Motor neuron (in vitro differentiated cells): ENCODE data around the gene FYN. TPM values are rescaled to one million over a fixed set of nuclear protein-coding genes. Genes with fewer than 3 reads are reported as not detected.
A peak's percentile ranks its signal among the peaks of the same experiment; 100 is the strongest.
"Not testable (repeated sequence)": the region's sequence is repeated elsewhere in the genome, so short reads cannot be mapped to it uniquely, and the experiment has no call there.

Experiments used
- ATAC-seq, 8 experiments: fragments of 200-7000 bp; cut with Tn5 transposase; replicated peaks in 6 of 8; 2 replicates each; pipeline ENCODE4 v1.8.0; 2021; ENCODE audit warnings: mild to moderate bottlenecking in 8 of 8, moderate library complexity in 8 of 8
- H3K27ac ChIP-seq, 2 donors: fragments of 250-450 bp; sonication (Bioruptor Pico); 2 replicates each; pipeline ENCODE4 v1.9.0; 2021; ENCODE audit warnings: antibody characterized with exemption in 2 of 2, mild to moderate bottlenecking in 2 of 2, moderate library complexity in 1 of 2
- H3K4me1 ChIP-seq, 2 donors: fragments of 250-450 bp; sonication (Bioruptor Pico); replicated peaks in 1 of 2; 2 replicates each; pipeline ENCODE4 v1.6.1; 2021; ENCODE audit warnings: antibody characterized with exemption in 2 of 2, mild to moderate bottlenecking in 2 of 2, moderate library complexity in 1 of 2
- H3K4me3 ChIP-seq, 5 donors: fragments of 250-450 bp; sonication (Bioruptor Pico); 2 replicates each; pipeline ENCODE4 v1.9.0; 2021; ENCODE audit warnings: antibody characterized with exemption in 5 of 5, mild to moderate bottlenecking in 5 of 5, moderate library complexity in 4 of 5
- WGBS, 10 experiments: fragments of 450-650 bp; shearing (Covaris generic); methylation state at CpG; one replicate each; pipeline ENCODE4 v1.0.0; 2022; 5-methylcytosine and 5-hydroxymethylcytosine counted together
- in situ Hi-C, 9 experiments: fragments of 400-800 bp; cut with MboI; loops; one replicate each; pipeline ENCODE4 v1.15.0; 2021; ENCODE audit warnings: low sequenced_read_pairs in 9 of 9, low pct_unique_long_range_greater_than_20kb in 2 of 9; ENCODE audit not compliant: unreplicated experiment in 9 of 9
- total RNA-seq, 8 experiments: library from RNA; unstranded; fragments of 300-600 nt; gene quantifications; 2 replicates each; pipeline versions ENCODE4 v1.2.3 to v1.2.4, GENCODE V29; 2022

FYN gene
- total RNA-seq, 8 experiments from 2014 or later = 4.9 to 237 (median 111) TPM

DNA sequence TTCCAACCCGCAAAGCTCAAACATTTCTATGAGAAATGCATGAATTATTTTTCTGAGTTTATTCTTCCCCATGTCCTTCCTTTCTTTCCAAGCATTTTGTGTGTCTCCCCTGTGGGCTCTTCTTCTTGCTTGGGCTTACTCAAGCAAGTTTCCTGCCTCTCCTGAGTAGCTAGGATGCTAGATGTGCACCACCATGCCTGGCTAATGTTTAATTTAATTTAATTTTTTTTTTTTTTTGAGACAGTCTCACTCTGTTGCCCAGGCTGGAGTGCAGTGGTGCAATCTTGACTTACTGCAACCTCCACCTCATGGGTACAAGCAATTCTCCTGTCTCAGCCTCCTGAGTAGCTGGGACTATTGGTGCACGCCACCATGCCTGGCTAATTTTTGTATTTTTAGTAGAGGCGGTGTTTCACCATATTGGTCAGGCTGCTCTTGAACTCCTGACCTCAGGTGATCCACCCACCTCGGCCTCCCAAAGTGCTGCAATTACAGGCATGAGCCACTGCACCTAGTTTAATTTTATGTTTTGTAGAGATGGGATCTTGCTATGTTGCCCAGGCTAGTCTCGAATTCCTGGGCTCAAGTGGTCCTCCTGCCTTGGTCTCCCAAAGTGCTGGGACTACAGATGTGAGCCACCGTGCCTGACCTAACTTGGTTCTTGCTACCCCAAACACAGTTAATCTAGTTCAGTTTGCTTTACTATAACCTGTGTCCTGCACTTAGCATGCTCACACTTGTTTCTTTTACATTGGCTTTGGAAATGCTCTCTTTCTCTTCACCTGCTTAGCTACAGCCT lies 192.2 kb downstream of the FYN start:
- not testable (repeated sequence) for ATAC-seq, H3K27ac ChIP-seq, H3K4me3 ChIP-seq
- H3K4me1 ChIP-seq = peaks cover 21 to 26% of the 10 kb centered on the region in 2 donors
- WGBS, 10 experiments = 67 to 100% (median 100%) methylated on average over 1 to 6 of the region's 6 CpGs; no CpG with 5 or more reads in 1 of the 10 experiments
- in situ Hi-C loops = loop anchor here in 1 of 9 experiments (25.0 kb wide), 1 partner anchor 194 kb away; the partner anchor contains the start of gene REV3L

DNA sequence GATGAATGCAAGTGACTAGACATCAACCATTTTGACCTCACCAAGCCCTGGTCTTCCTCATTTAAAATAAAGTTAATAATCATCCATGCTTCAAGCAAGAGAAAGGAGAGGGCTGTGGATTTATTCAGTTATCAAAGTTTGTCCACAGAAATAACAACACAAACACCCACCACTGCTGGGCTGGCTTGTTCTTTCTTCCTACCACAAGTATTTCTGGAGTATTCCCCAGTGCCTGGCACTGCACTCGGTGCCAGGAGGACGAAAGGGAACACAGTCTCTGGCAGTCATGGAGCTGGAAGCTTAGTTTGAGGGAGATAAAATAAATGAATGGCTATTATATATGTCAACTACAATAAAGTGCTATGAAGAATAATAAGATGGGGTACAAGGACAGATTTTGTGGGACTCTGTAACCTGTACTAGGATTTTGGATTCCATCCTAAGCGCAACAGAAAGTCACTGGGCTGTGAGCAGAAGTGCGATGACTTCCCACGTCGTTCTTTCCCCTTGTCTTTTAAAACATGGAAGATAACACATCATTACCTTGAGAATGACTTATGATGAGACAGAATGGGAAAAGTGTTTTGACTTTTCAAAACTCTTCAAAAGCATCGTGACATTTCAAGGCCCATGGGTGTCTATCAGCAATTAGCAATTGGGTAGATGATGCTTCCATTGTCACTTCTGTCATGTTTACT lies 193.1 kb downstream of the FYN start:
- Histone ChIP-seq H3K4me1 (peaks cover 13 to 18% of the 10 kb centered on the region in 2 donors), H3K4me3 (no peak overlapping the region), H3K27ac (no peak overlapping the region)
- in situ Hi-C loops = loop anchor here in 1 of 9 experiments (25.0 kb wide), 1 partner anchor 193 kb away; the partner anchor contains the start of gene REV3L
- no peak for ATAC-seq
- WGBS, 10 experiments = 72 to 100% (median 99%) methylated on average over 1 to 7 of the region's 7 CpGs; no CpG with 5 or more reads in 2 of the 10 experiments

DNA sequence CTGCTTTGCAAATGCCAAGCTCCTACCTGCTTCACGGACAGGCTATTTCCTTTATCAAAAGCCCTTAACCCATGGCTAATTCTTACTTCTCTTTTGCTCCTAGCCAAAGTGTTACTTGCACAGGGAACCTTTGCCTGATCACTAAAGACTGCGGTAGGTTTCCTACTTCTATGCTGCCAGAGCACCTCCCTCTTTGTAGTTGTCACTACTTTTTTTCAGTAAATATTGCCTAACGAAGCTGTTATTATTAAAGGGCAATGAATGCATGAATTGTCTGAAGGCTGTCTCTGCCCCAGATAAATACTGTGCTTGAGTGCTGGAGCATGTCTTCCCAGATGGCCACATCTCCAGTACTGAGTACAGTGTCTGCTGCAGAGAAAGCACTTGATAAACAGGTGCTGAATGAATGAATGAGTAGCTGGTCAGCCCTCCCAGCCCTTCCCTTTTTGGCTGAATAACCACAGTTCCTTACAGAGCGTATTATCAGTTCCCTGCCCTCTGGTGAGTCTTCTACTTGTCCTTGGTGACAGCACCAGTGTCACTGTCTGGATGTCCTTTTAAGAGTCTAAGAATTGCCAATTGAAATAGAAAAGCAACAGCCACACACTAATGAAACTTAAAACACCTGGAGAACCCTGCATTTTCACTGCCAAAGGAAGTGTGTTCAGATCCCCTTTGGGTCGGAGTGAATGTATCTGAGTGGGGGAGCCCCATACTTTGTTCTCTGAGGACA lies 194.0 kb downstream of the FYN start:
- WGBS, 10 experiments = 70 to 90% (median 80%) methylated on average over 1 to 5 of the region's 5 CpGs
- Histone ChIP-seq H3K4me3 (no peak overlapping the region), H3K27ac (no peak overlapping the region), H3K4me1 (peaks cover 11 to 13% of the 10 kb centered on the region in 2 donors)
- in situ Hi-C loops = loop anchor here in 1 of 9 experiments (25.0 kb wide), 1 partner anchor 192 kb away; the partner anchor contains the start of gene REV3L
- ATAC-seq = no peak

DNA sequence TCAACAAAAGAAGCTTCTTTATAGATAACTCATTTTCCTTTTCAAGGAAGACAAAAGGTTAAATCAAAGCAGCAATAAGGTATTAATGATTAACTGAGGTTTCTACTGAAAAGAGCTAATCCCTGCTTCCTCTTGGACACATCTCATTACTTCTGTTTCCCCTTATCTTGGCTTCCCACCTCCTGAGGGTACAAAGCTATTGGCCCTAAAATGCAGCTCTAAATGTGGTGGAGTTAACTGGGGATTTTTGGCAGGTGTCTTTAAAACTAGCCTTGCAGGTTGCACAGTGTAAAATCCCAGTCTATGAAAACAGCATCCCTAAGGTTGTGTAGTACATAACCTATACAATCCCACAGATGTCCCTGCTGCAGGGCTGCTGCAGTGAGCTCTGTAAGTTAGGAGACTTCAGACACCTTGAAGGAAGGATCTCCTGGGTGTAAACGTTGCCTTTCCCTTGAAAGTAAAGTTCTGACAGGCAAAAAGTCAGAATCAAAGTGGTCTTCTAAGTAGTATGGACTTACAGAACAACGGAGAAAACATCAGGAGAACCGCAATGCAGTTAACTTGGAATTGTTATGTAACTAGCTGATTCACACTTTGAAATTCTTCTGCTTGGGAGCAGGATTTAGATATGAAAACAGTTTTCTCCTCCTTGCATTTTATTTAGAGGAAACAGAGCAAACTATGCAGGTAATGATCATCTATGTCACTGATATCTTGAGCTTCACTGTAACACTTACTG lies 195.8 kb downstream of the FYN start:
- peaks cover 29 to 30% of the 10 kb centered on the region in 2 donors for H3K4me1 ChIP-seq
- no peak overlapping the region for H3K27ac ChIP-seq
- no peak overlapping the region for H3K4me3 ChIP-seq
- ATAC-seq = no peak
- WGBS, 10 experiments = 0 to 92% (median 14%) methylated on average over 1 to 3 of the region's 3 CpGs; no CpG with 5 or more reads in 4 of the 10 experiments
- in situ Hi-C loops = loop anchor here in 1 of 9 experiments (25.0 kb wide), 1 partner anchor 190 kb away; the partner anchor contains the start of gene REV3L

DNA sequence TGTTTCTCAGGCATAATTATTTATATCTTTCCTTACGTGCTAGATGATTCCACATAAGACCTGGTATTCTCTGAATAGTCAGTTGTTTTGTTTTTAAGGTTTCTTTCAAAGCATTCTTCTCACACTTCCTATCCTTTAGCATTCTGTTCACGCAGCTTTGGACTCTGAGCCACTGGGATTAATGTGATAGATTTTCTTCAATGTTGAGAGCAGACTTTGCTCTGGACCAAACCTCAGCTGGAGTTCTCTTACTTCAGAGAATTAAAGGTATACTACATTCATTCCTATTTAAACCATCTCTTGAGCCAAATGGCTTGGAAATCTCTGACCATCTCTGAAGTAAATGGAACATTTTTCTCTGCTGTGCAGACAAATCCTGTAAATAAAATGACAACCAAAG lies 196.9 kb downstream of the FYN start:
- peaks cover 32% of the 10 kb centered on the region in 2 donors for H3K4me1 ChIP-seq
- no peak overlapping the region for H3K27ac ChIP-seq
- H3K4me3 ChIP-seq = no peak overlapping the region
- in situ Hi-C loops = loop anchor here in 1 of 9 experiments (25.0 kb wide), 1 partner anchor 189 kb away; the partner anchor contains the start of gene REV3L
- ATAC-seq = no peak
- 50 to 95% (median 75%) methylated on average over 1 to 2 of the region's 2 CpGs; no CpG with 5 or more reads in 1 of the 10 experiments for WGBS, 10 experiments

DNA sequence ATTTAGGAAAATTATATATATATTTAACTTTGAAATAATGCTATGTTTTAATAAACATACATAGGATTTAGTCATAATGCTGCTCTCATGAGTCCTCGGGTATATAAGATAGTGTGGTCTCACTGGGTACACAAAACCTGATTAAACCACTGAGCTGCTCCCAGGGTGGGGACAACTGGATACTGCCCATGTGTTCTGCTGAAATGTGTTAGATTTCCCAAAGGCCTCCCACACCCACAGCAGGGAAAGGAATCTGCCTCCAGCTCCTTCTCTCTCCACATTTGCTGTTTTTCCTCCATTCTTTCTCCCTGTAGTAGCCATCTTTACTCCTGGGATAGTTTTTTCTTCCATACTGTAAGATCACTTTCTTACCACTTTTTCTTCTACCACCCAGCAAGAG lies 198.4 kb downstream of the FYN start:
- Histone ChIP-seq H3K27ac (no peak overlapping the region), H3K4me3 (no peak overlapping the region), H3K4me1 (peaks cover 32% of the 10 kb centered on the region in 2 donors)
- in situ Hi-C loops = loop anchor here in 1 of 9 experiments (25.0 kb wide), 1 partner anchor 188 kb away; the partner anchor contains the start of gene REV3L
- peak in 2 of 8 experiments; percentile 76 to 96 for ATAC-seq
- WGBS, 10 experiments = 0 to 100% (median 86%) methylated on average over 1 of the region's 1 CpG; no CpG with 5 or more reads in 4 of the 10 experiments

DNA sequence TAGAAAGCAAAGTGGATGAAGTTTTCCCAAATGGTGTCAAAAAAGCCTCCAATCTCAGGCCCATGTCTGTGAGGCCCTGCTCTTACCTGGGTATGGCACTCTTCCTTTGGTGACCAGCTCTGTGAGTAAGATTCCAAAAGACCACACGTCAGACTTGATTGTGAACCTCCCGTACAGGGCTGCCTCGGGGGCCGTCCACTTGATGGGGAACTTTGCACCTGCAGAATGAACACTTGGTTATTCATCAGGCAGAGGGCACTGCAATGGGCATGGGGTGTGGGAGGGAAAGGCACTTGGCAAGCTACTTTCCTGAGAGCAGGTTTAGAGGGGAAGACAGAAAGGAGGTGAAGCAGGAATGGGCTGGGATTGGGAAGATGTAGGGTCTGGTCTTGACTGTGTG lies 198.8 kb downstream of the FYN start:
- ATAC-seq = no peak
- 57 to 100% (median 83%) methylated on average over 1 to 2 of the region's 4 CpGs; no CpG with 5 or more reads in 6 of the 10 experiments for WGBS, 10 experiments
- Histone ChIP-seq H3K27ac (no peak overlapping the region), H3K4me3 (no peak overlapping the region), H3K4me1 (peaks cover 32% of the 10 kb centered on the region in 2 donors)
- in situ Hi-C loops = no loop called here

DNA sequence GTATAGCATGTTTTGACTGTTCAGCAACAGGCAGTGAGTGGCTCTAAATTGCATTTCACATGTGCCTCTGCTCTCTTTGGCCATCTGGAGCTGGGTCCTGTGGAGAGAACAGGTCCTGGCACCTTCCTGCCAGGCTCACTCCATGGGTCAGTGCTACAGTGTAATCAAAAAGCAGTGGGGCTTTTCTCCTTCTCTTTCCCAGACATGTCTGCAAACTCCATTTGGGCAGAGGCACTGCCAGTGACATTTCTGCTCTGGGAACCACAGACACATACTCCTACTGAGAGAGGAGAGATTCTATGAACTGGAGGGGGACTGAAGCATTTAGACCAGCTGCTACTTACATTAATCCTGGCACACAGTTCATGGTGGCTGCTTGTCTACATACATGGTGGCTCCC lies 199.3 kb downstream of the FYN start:
- Histone ChIP-seq H3K4me1 (peaks cover 30 to 31% of the 10 kb centered on the region in 2 donors), H3K27ac (no peak overlapping the region), H3K4me3 (no peak overlapping the region)
- ATAC-seq = no peak
- in situ Hi-C loops = no loop called here

DNA sequence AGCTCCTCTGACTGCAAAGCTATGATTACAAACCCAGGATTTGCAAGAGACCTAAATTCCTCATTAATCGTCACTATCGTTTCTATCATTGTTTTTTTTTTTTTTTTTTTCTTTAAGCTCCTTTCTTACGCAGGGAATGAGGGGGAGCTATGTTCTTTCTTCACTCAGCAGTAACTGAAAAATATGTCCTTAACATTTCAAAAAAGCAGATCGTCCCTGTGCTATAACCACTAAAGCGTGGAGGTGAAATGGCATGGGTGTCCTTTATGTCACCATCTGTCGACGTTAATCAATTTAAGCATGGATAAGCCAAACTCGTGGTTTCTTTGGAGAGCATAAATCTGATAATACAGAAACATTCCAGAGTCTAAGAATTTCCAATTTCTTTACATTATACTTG lies 199.7 kb downstream of the FYN start:
- WGBS, 10 experiments = 25 to 89% (median 57%) methylated on average over 3 to 8 of the region's 8 CpGs
- Histone ChIP-seq H3K4me3 (no peak overlapping the region), H3K27ac (peak overlapping the region; percentile 57 to 82), H3K4me1 (peaks cover 27 to 30% of the 10 kb centered on the region in 2 donors)
- peak in 4 of 8 experiments; percentile 18 to 43 (median 32) for ATAC-seq
- in situ Hi-C loops = no loop called here

DNA sequence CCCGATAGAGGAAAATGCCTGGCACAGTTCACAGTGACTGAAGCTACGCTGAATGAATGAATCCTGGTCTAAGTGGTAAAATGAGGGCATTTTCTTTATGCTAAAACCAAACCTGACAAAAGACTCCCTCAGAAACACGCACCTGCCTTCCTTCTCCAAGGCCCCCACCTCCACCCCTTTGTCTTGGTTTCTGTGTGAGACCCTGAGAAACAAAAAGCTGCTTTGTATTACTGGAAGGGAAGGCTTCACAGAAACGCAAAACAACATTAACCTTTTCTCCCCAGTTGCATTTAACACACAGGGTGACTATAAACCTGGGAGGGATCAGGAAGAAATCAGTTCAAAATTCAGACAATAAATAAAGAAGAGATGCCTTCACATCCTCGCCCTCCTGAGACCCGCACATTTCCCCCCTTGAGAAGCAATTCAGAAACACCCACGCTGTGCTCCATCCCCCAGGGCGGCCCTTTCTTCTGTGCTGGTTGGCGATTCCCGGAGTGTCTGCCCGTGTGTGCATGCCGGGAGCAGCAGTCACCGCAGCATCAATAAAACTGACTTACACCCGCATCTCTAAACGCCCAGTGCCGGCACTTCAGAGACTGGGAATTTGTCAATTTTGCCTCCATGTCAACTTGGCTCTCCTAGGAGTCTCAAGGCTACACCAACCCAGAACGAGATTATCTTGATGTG lies 200.3 kb downstream of the FYN start:
- no peak overlapping the region for H3K4me3 ChIP-seq
- peak overlapping the region; percentile 57 to 82 for H3K27ac ChIP-seq
- 0 to 83% (median 47%) methylated on average over 1 to 13 of the region's 17 CpGs for WGBS, 10 experiments
- in situ Hi-C loops = no loop called here
- ATAC-seq = peak in 5 of 8 experiments; percentile 85 to 92 (median 88)
- peaks cover 32 to 33% of the 10 kb centered on the region in 2 donors for H3K4me1 ChIP-seq

DNA sequence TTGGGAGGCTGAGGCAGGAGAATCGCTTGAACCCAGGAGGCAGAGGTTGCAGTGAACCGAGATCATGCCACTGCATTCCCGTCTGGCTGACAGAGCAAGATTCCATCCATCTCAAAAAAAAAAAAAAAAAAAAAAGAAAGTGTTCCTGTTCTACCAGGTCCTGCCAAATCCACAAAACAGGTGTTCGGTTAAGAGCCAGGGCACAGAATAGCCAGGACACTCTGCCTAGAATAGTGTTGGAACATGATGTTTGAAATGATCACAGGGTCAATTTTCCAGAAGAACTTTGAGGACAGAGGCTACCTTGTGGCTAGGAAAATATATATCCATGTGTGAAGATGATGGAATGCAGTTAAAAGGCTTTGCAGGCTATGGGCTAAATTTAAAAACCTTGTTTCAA lies 203.9 kb downstream of the FYN start:
- no peak overlapping the region for H3K27ac ChIP-seq
- in situ Hi-C loops = no loop called here
- peaks cover 34 to 38% of the 10 kb centered on the region in 2 donors for H3K4me1 ChIP-seq
- ATAC-seq = no peak
- WGBS, 10 experiments = 40 to 100% (median 88%) methylated on average over 1 to 3 of the region's 4 CpGs; no CpG with 5 or more reads in 4 of the 10 experiments
- H3K4me3 ChIP-seq = no peak overlapping the region
